H9 (cell line): ENCODE data around the gene CLBA1. TPM values are rescaled to one million over a fixed set of nuclear protein-coding genes. Genes with fewer than 3 reads are reported as not detected.

Experiments
- DNase-seq: peaks from one replicate; pipeline ENCODE4 v3.0.0-alpha.2; 2017
- H2AFZ ChIP-seq: one replicate; pipeline ENCODE4 v1.6.1; 2013; ENCODE audit warnings: mild to moderate bottlenecking, low read length, control low read depth, moderate library complexity
- H2AK5ac ChIP-seq: 2 replicates; pipeline ENCODE4 v1.6.1; 2013; ENCODE audit warnings: low read length, control low read depth, mixed read lengths; ENCODE audit not compliant: insufficient read length
- H2BK120ac ChIP-seq: one replicate; pipeline ENCODE4 v1.6.1; 2013; ENCODE audit warnings: low read depth, mild to moderate bottlenecking, low read length, control low read depth, inconsistent platforms; ENCODE audit not compliant: poor library complexity, severe bottlenecking
- H2BK12ac ChIP-seq: 2 replicates; pipeline ENCODE4 v1.6.1; 2013; ENCODE audit warnings: low read length, control low read depth, mixed read lengths, low read depth; ENCODE audit not compliant: insufficient read length
- H2BK15ac ChIP-seq: 2 replicates; pipeline ENCODE4 v1.6.1; 2013; ENCODE audit warnings: low read depth, low read length, control low read depth
- H2BK20ac ChIP-seq: one replicate; pipeline ENCODE4 v1.6.1; 2013; ENCODE audit warnings: low read depth, mild to moderate bottlenecking, low read length, control low read depth, inconsistent platforms; ENCODE audit not compliant: poor library complexity, severe bottlenecking
- H2BK5ac ChIP-seq: 2 replicates; pipeline ENCODE4 v1.6.1; 2013; ENCODE audit warnings: low read length, control low read depth, mixed read lengths; ENCODE audit not compliant: insufficient read length
- H3K14ac ChIP-seq: 2 replicates; pipeline ENCODE4 v1.6.1; 2013; ENCODE audit warnings: low read length, control low read depth; ENCODE audit not compliant: insufficient read depth
- H3K18ac ChIP-seq: 2 replicates; pipeline ENCODE4 v1.6.1; 2013; ENCODE audit warnings: low read depth, mild to moderate bottlenecking, mixed read lengths, low read length, control low read depth; ENCODE audit not compliant: insufficient read length
- H3K23ac ChIP-seq: 2 replicates; pipeline ENCODE4 v1.6.1; 2013; ENCODE audit warnings: low read length, control low read depth, mixed read lengths, low read depth; ENCODE audit not compliant: insufficient read length
- H3K23me2 ChIP-seq: 2 replicates; pipeline ENCODE4 v1.6.1; 2013; ENCODE audit warnings: low read depth, mild to moderate bottlenecking, mixed read lengths, low read length, control low read depth; ENCODE audit not compliant: insufficient read length, poor library complexity, severe bottlenecking
- H3K27ac ChIP-seq: 2 replicates; pipeline ENCODE4 v1.5.1; 2013; ENCODE audit warnings: low read length, control low read depth, mixed read lengths, low read depth; ENCODE audit not compliant: insufficient read length
- H3K27me3 ChIP-seq: 2 replicates; pipeline ENCODE4 v1.6.1; 2013; ENCODE audit warnings: low read length, control low read depth, inconsistent platforms; ENCODE audit not compliant: insufficient read depth
- H3K4ac ChIP-seq: 2 replicates; pipeline ENCODE4 v1.6.1; 2013; ENCODE audit warnings: low read depth, mild to moderate bottlenecking, control low read depth, inconsistent platforms, low read length, moderate library complexity
- H3K4me1 ChIP-seq: 2 replicates; pipeline ENCODE4 v1.6.1; 2013; ENCODE audit warnings: low read length, control low read depth, inconsistent platforms; ENCODE audit not compliant: insufficient read depth
- H3K4me2 ChIP-seq: 2 replicates; pipeline ENCODE4 v1.6.1; 2013; ENCODE audit warnings: low read length, control low read depth, mixed read lengths; ENCODE audit not compliant: insufficient read length, insufficient read depth
- H3K56ac ChIP-seq: 2 replicates; pipeline ENCODE4 v1.6.1; 2013; ENCODE audit warnings: low read depth, mild to moderate bottlenecking, mixed read lengths, low read length, control low read depth; ENCODE audit not compliant: insufficient read length
- H3K79me1 ChIP-seq: 2 replicates; pipeline ENCODE4 v1.6.1; 2013; ENCODE audit warnings: low read depth, mild to moderate bottlenecking, moderate library complexity, low read length, control low read depth, inconsistent platforms; ENCODE audit not compliant: insufficient read depth, poor library complexity, severe bottlenecking
- H3K79me2 ChIP-seq: 2 replicates; pipeline ENCODE4 v1.6.1; 2013; ENCODE audit warnings: low read length, control low read depth, inconsistent platforms; ENCODE audit not compliant: insufficient read depth
- H3K9ac ChIP-seq: 2 replicates; pipeline ENCODE4 v1.6.1; 2013; ENCODE audit warnings: low read length, control low read depth, mixed read lengths; ENCODE audit not compliant: insufficient read length; ENCODE audit errors: extremely low read depth
- H3K9me3 ChIP-seq: one replicate; pipeline ENCODE4 v1.6.1; 2013; ENCODE audit warnings: low read depth, low read length, inconsistent platforms; ENCODE audit not compliant: control insufficient read depth
- H3T11ph ChIP-seq: one replicate; pipeline ENCODE4 v1.6.1; 2013; ENCODE audit warnings: mild to moderate bottlenecking, low read length, control low read depth, inconsistent platforms
- H4K20me1 ChIP-seq: one replicate; pipeline ENCODE4 v1.6.1; 2013; ENCODE audit not compliant: control insufficient read depth, insufficient read length, insufficient read depth
- H4K5ac ChIP-seq: 2 replicates; pipeline ENCODE4 v1.6.1; 2013; ENCODE audit warnings: low read depth, mild to moderate bottlenecking, mixed read lengths, low read length, control low read depth; ENCODE audit not compliant: insufficient read length
- H4K8ac ChIP-seq: replicated peaks from 2 replicates; pipeline ENCODE4 v1.6.1; 2013; ENCODE audit warnings: low read length, control low read depth, mixed read lengths, low read depth; ENCODE audit not compliant: insufficient read length
- H4K91ac ChIP-seq: 2 replicates; pipeline ENCODE4 v1.6.1; 2013; ENCODE audit warnings: low read depth, mild to moderate bottlenecking, moderate library complexity, mixed read lengths, low read length, control low read depth; ENCODE audit not compliant: insufficient read length
- H3K27ac Mint-ChIP-seq, 3 experiments: 2 replicates in 2 of 3; 3 replicates in 1 of 3; pipeline ENCODE4 v1.8.0; 2020 to 2021; ENCODE audit warnings: mixed read lengths in 3 of 3, mild to moderate bottlenecking in 1 of 3, moderate library complexity in 1 of 3
- H3K27me3 Mint-ChIP-seq: 2 replicates; pipeline ENCODE4 v1.8.0; 2021; ENCODE audit warnings: low read depth, mild to moderate bottlenecking, moderate library complexity, mixed read lengths
- H3K36me3 Mint-ChIP-seq, 3 experiments: 2 replicates in 2 of 3; 3 replicates in 1 of 3; pipeline ENCODE4 v1.8.0; 2020 to 2021; ENCODE audit warnings: low read depth in 3 of 3, mixed read lengths in 3 of 3; ENCODE audit not compliant: insufficient read depth in 1 of 3
- H3K4me1 Mint-ChIP-seq, 2 experiments: 2 replicates each; pipeline ENCODE4 v1.8.0; 2020; ENCODE audit warnings: mixed read lengths in 2 of 2
- H3K4me3 Mint-ChIP-seq, 2 experiments: 2 replicates in 1 of 2; 3 replicates in 1 of 2; pipeline ENCODE4 v1.8.0; 2020 to 2021; ENCODE audit warnings: mild to moderate bottlenecking in 2 of 2, mixed read lengths in 2 of 2, moderate library complexity in 1 of 2
- H3K9me3 Mint-ChIP-seq, 2 experiments: 2 replicates in 1 of 2; 3 replicates in 1 of 2; pipeline ENCODE4 v1.8.0; 2020; ENCODE audit warnings: mild to moderate bottlenecking in 2 of 2, mixed read lengths in 2 of 2, moderate library complexity in 1 of 2
- CTCF ChIP-seq: fragments of 200-600 bp; sonication (generic); conservative IDR thresholded peaks from 3 replicates; pipeline ENCODE4 v1.8.0; 2021; ENCODE audit warnings: antibody characterized with exemption, mild to moderate bottlenecking
- WGBS: extraction: QIAGEN DNeasy Blood & Tissue Kit; methylation state at CpG from one replicate; pipeline ENCODE4 v1.1.7; 2013; ENCODE audit warnings: missing lambda C conversion rate, low lambda C conversion rate, mixed read lengths; ENCODE audit not compliant: insufficient read length; ENCODE audit errors: extremely low coverage; 5-methylcytosine and 5-hydroxymethylcytosine counted together
- total RNA-seq: library from RNA; stranded (reverse); gene quantifications from 2 replicates; pipeline ENCODE4 v1.2.1, GENCODE V29; 2021

The CLBA1 gene
- total RNA-seq, 1 experiment from 2014 or later, result 2.4 TPM

DNA sequence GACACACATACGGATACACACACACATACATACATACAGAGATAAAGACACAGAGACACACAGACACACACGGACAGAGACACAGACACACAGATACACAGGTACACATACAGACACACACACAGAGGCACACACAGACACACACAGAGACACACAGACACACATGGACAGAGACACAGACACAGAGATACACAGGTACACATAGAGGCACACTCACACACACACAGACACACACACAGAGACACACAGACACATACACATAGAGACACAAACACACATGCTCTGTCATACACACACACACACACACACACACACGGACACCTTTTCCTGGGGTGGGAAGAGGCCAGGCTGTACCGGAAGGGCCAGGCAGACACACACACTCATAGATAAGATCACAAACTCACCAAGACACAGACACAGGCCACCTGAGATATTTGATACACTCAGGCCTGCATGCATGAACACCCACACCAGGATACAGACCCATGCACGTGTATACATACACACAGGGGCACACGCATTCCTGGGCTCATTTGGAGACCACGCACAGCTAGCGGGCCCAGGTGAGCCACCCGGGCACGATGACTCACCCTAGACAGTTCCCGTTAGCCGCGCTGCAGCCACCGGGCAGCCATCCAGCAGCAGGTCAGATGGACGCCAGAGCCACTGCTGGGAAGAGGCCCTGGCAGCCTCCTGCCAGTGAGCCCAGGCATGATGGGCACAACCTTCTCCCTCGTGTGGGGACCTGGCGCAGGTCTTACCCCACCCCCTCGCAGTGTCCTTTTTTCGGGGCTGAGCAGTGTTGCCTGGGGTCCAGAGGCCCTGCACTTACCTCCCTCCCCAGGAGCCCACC is 5.6 kb upstream of the CLBA1 start:
- Histone ChIP-seq H4K91ac (no peak overlapping the region), H2BK15ac (no peak overlapping the region), H2BK20ac (no peak overlapping the region), H3K4me2 (no peak overlapping the region), H3K79me1 (no peaks in the 10 kb centered on the region), H4K8ac (no peak overlapping the region), H2BK120ac (no peak overlapping the region), H2BK12ac (no peak overlapping the region), H2BK5ac (no peak overlapping the region), H3K14ac (no peak overlapping the region), H4K5ac (no peak overlapping the region), H4K20me1 (peaks cover 7% of the 10 kb centered on the region), H3K4me1 (no peaks in the 10 kb centered on the region), H3T11ph (no peak overlapping the region), H3K9ac (no peak overlapping the region), H2AFZ (no peak overlapping the region), H3K79me2 (no peaks in the 10 kb centered on the region), H3K18ac (no peak overlapping the region), H3K23me2 (no peaks in the 10 kb centered on the region), H3K56ac (no peak overlapping the region), H3K27me3 (peaks cover 14% of the 10 kb centered on the region; the same call in 1 of the 2 replicates), H2AK5ac (no peak overlapping the region), H3K27ac (no peak overlapping the region), H3K4ac (no peak overlapping the region), H3K9me3 (no peaks in the 10 kb centered on the region), H3K23ac (no peak overlapping the region)
- Mint-ChIP-seq H3K36me3 (no peaks in the 10 kb centered on the region), H3K9me3 (no peaks in the 10 kb centered on the region; a peak in 2 of 5 replicates), H3K27me3 (peaks cover 59% of the 10 kb centered on the region), H3K4me1 (peaks cover 17 to 28% of the 10 kb centered on the region in 2 experiments), H3K4me3 (peak overlapping the region in 1 of 2 experiments; percentile 19; a peak in 1 of 5 replicates), H3K27ac (no peak overlapping the region; a peak in 1 of 7 replicates)
- no peak for TF ChIP-seq CTCF
- WGBS, result no CpG with 5 or more reads among the region's 19 CpGs
- DNase-seq, result peak; percentile 32
